ENCODE data around the gene ATP6V1B1.

DNA sequence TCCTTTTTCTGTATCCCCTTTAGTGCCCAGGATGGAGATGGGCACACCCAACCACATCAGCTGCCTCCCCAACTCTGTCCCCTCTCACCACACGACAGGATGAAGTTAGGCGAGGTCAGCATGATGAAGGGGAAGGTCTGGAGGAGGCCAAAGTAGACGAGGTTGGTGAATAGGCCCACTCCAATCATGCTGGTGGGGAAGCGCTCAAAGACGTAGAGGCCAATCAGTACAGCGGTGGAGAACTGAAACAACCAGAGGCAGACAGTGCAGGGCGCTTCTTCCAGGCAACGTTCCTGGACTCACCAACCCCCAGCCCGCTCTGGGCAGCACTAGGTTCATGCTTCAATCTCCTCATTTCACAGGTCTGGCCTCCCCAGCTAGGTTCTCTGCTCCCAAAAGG, 56.0 kb downstream of the ATP6V1B1 start:
- TF ChIP-seq, protein P1, sequence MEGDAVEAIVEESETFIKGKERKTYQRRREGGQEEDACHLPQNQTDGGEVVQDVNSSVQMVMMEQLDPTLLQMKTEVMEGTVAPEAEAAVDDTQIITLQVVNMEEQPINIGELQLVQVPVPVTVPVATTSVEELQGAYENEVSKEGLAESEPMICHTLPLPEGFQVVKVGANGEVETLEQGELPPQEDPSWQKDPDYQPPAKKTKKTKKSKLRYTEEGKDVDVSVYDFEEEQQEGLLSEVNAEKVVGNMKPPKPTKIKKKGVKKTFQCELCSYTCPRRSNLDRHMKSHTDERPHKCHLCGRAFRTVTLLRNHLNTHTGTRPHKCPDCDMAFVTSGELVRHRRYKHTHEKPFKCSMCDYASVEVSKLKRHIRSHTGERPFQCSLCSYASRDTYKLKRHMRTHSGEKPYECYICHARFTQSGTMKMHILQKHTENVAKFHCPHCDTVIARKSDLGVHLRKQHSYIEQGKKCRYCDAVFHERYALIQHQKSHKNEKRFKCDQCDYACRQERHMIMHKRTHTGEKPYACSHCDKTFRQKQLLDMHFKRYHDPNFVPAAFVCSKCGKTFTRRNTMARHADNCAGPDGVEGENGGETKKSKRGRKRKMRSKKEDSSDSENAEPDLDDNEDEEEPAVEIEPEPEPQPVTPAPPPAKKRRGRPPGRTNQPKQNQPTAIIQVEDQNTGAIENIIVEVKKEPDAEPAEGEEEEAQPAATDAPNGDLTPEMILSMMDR (conservative IDR thresholded peaks at IDR 0.05 in 1 of 2, IDR thresholded peaks at IDR 0.05 in 1 of 2; ENCODE audit: extremely low read depth in 1 of 2, insufficient read depth in 1 of 2, low read depth in 1 of 2, low read length in 2 of 2) = no peak
- no peak for TF ChIP-seq EZH2 (IDR thresholded peaks at IDR 0.05; ENCODE audit: borderline replicate concordance, low read length)
